Measurements from ENCODE around the gene FSD1L.
A peak's percentile ranks its signal among the peaks of the same experiment; 100 is the strongest.

FSD1L gene

GRCh38 chr9:105436783-105437182, 11.1 kb upstream of the FSD1L start:
- no peak for FAIRE-seq

- no peak for FAIRE-seq
Measured at GRCh38 chr9:105437704-105438103, 10.1 kb upstream of the FSD1L start.

DNA sequence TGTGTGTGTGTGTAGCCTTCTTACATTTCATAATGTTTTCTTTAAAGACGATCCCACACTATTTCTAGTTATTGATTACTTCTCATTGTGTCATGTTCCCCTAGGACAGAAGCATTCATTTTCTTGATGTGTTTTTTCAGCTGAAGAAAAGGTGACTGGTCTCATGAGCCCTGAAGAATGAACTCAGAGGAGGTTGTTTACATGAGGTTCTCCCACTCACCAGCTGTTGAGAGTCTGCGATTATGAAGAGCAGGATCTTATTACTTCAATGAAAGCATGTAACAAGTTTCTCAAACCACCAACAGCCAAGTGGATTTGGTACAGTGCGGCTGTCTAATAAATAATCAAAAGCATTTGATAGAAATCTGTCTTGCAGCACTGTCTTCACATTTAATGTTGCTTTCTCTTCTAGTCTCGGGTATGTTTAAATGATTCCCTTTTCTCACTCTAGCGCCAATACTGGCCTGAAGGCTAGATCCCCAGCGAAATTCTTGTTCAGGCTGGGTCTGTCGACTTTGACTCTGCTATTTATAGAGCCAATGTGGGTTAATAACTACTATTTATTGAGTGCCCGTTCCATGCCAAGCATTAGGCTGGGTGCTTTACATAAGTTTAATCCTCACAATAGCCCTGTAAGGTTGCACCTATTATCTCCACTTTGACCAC, 9.6 kb upstream of the FSD1L start:
- FAIRE-seq, result no peak

- FAIRE-seq, result no peak
Measured at GRCh38 chr9:105439428-105439827, 8.4 kb upstream of the FSD1L start.

DNA sequence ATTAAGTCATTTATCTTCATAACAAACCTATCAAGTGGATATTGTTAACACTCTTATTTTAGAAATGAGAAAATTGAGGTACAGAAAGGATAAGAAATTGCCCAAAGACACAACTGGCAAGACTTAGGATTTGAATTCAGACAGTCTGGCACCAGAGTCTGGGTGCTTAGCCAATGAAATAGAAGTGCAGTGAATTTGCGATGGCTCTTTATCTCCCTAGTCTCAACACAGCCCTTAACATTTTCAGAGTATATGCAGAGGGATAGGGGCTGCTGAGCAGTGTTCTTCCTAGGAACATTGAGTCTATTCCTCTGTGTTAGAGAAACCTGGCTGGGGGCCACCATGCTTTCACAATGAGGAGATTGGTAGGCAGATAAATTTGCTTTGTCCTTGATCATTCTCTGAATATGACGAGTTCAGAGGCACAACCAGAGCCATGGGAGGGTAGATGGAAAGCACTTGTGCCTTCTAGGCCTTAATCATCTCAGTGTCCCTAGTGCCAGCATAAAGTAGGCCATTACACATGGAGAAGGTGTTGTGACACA, 6.1 kb upstream of the FSD1L start:
- FAIRE-seq, result no peak

DNA sequence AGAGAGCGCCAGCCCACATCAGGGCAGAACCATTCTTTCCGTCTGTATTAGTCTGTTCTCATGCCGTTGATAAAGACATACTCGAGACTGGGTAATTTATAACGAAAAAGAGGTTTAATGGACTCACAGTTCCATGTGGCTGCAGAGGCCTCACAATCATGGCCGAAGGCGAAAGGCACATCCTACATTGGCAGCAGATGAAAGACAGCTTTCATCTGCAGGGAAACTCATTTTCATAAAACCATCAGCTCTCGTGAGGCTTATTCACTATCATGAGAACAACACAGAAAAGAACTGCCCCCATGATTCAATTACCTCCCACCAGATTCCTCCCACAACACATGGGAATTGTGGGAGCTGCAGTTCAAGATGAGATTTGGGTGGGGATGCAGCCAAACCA, 4.7 kb upstream of the FSD1L start:
- FAIRE-seq, result no peak

DNA sequence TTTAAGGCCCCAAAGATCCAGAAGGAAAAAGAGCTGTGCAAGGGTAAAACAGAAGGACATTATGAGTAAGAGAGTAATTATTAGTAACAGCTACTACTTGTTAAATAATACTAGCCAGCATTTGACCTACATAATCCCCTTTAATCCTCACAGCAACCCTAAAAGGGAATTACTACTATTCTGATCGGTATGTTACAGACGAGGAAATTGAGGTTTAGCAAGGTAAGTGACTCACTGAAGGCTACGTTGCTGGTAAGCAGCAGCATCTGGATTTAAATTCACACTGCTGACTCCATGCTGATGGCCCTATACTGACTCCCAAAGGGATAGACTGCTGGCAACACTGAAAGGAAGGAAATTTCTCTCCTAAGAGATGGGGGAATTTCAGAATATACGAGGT, 3.7 kb upstream of the FSD1L start:
- no peak for FAIRE-seq

DNA sequence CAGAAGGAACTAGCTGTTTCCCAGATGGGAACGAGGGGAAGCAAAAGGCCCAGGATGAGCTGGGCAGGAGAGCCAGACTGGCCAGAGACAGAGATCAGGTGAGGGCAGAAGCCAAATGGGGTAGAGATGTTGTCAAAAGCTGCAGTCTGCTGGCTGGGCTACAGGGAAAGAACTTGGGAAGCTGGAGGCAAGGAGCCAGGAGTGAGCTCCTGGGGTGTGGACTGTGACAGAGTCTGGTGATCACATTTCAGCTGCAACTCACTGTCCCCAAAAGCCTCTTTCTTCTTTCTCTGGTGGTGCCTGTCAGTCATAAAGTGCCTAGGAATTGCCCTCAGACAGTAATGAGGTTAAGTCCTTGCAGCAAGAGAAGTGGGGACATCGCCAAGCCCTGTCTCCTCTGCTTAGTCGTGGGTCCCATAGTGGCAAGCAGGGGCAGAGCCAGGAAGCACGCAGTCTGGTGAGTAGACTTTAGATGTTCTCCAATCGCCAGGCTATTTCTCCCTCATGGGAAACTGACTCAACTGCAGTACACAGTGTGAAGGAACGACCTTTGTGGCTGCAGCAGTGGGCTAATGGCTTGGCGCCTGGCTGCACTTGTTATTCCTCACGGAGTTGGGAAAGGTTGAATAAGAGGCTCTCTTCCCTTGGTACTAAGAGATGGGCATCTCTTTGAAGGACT, 2.5 kb upstream of the FSD1L start:
- FAIRE-seq, result no peak

DNA sequence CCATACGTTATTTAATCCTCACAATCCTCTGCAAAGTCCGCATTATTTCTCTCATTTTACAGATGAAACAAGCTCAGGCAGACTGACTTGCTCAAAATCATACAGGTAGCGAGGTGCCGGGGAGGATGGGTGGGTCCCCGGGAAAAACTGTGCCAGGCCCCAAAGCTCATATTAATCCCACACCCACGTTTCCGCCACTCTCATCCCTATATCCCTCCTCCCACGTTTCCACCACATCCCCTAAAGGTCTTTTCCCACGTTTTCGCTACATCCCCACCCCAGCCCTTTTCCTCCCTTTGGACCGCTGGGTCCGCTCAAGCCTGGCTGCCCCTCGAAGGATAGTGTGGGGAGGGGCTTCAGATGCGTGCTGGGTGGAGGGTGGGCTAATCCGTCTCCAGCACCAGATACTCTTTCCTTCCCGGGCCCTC, 434 bp upstream of the FSD1L start:
- FAIRE-seq, result no peak

DNA sequence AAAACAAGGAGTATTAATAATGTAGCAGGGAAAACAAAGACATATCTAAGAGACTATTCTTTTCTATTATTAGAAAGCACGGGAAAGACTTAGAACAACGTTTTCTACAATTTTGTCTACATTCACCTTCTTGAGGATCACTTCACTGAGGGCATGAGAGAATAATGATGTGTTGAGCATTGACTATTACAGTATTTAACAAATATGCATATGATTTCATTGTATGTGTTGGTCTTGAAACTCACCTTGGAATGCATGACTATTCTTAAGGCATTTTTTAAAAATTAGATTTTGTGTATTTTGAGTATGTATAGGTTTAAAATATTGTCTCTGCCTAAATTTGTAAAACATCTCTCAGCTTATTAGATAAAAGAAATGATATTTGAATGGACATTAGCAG, 1.2 kb downstream of the FSD1L start:
- no peak for FAIRE-seq

- FAIRE-seq, result no peak
Measured at GRCh38 chr9:105452185-105452584, 4.4 kb downstream of the FSD1L start.

- no peak for FAIRE-seq
Measured at GRCh38 chr9:105455836-105456475, 8.1 kb downstream of the FSD1L start.

DNA sequence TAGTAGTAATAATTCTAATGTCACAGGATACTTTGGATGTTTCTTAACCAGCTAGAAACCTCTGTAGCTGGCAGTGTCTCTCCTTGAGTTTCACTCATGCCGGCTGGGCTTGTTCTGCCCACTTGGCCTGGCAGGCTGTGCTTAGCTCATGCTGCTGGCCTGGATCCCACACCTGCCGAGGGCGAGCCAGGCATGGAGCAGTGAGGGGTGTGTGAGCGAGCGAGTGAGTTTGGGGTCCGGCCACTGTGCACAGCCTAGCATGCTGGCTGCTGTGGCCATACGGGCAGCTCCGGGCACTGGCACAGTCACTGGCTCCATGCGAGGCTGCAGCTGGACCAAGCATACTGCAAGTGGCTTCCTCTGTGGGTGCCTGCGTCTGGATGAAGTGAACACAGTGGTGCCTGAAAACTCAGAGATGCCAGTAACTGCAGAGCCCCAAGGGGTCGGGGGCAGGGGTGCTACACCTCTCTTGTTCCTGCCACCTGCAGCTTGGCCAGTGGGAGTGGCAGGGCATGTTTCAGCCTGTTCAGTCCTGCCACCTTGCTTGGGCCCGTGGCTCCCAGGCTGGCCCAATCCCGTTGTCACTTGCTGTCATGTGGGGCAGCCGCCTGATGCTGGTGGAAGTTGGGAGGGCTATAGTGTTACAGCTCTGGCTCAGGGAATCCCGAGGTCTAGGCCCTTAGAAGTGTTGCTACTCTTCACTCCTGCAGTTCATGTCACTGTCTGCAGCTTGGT, 9.9 kb downstream of the FSD1L start:
- no peak for FAIRE-seq

- FAIRE-seq, result no peak
Measured at GRCh38 chr9:105458404-105458803, 10.6 kb downstream of the FSD1L start.

- FAIRE-seq, result no peak
Measured at GRCh38 chr9:105459336-105459735, 11.5 kb downstream of the FSD1L start.

DNA sequence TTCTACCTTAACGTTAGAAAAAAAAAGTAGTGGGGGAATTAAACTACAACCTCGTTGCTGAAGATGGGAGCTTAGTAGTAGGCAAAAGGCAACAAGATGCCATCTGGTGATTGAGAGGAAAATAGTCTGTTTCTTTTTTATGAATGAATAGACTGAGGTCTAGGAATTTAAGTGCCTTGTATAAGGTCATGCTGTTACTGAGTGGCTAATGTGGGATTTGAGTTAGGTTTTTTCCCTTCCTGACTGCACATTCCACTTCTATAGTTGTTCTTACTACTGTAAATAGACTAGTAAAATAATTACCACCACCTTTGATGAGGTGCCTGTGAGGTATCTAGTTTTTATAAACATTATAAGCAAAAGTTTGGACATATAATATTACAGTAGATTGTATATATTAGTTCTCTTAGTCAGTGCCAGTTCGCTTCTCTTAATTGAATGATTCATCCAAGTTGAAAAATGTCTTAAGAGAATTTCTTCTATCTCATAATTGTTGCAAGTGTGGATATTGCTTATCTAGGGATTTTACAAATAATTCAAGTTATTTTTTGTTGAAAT, 19.1 kb downstream of the FSD1L start:
- no peak for FAIRE-seq

DNA sequence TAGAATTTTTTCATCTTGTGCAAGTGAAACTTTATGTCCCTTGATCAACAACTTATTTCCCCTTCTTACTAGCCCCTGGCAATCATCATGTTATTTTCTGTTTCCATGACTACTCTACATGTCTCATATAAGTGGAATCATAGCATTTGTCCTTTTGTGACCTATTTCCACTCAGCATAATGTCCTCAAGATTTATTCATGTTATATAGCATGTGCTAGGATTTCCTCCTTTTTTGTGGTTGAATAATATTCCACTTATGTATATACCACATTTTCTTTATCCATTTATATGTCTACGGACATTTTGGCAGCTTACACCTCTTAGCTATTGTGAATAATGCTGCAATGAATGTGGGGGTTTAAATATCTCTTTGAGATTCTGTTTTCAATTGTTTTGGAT, 21.0 kb downstream of the FSD1L start:
- FAIRE-seq, result no peak

GRCh38 chr9:105473221-105473620, 25.4 kb downstream of the FSD1L start:
- FAIRE-seq, result no peak

GRCh38 chr9:105475302-105475701, 27.5 kb downstream of the FSD1L start:
- peak; percentile 84 for FAIRE-seq

DNA sequence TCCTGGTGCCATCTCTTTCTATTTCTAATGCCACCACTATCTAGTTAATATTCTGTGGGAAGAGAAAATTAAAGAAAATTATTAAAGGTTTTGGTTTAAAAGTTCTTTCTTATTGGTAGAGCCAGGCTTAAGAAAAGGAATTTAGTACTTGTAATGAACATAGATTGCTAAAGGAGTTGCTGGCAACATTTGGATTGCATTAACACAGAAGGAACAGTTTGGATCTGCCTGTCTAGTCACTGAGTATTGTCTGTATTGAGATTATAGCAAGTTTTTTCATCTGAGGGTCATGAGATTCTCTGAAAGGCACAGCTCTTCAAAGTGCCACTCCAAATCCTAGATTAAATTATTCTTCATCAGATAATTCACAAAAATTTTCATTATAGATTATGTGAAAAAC, 32.0 kb downstream of the FSD1L start:
- FAIRE-seq, result no peak

DNA sequence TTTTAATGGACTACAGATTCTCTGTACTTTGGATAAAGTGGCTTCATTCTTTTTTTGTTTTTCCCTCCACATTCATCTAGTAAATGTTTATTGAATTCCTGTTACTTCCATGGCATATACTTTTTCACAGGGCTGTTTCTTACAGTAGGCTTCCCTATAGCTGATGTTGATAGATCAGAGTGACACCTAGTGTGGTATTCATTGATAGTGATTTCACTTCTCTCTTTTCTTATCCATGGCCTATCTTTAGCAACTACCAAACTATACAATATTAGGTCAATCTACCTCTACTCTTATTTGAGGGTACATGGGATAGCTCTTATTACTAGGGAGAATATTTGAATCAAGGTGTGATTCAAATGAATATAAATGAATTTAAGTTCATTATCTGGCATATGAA, 35.8 kb downstream of the FSD1L start:
- FAIRE-seq, result no peak

GRCh38 chr9:105484226-105484625, 36.4 kb downstream of the FSD1L start:
- FAIRE-seq, result no peak

GRCh38 chr9:105485131-105485530, 37.3 kb downstream of the FSD1L start:
- no peak for FAIRE-seq
